Activated T-cell treated with anti-CD3 and anti-CD28 coated beads, Interleukin-2, amount 50 U/mL, for 1 hour (primary cell): ENCODE results near the gene ACIN1.

ENCODE experiments used
- DNase-seq: peaks from one replicate; pipeline ENCODE4 v3.0.0-alpha.2; 2020

Gene ACIN1

DNA sequence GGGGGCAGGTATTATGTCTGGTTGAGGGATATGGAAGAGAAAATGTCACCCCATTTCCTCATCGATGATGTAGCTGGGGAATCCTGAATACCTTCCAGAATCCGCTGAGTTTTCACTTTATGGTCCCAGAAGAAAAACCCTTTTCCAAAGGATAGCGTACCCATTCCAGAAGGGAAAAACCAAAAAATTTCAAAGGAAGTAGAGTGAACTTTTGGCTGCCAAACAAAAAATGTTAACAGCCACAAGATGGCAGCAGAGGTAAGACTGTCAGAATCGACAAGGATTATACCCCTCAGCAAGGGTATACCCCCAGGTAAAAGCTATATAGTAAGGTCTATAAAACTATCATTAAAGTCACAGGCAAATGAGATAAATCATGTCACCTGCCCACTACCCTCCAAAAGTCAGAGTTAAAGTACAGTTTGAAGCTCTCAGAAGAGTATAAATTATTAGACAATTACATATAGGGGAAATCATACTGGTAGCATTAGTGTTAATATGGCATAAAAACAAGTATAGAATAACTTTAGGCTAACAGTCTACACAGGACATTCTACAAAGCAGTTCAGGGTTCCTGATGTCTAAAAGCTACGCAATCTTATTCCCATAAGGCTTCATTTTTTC is 18.0 kb downstream of the ACIN1 start:
- no peak for DNase-seq

DNA sequence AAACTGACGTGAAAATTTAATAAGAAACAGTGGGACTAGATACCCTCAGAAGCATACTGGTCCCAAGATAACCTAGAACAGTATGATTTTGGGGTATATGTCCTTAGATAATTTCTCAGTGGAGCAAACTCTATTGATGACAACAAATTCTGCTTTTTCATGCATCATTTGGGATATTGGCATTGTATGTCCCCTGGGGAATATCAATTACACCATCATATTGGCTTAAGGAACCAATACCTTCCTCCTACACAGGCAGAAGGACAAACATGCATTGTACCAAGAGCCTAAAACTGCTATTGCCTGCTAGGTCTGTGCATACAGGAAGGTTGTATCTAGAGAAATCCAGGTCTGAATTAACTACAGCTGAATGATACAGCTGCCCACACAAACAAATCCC is 20.0 kb downstream of the ACIN1 start:
- no peak for DNase-seq

DNA sequence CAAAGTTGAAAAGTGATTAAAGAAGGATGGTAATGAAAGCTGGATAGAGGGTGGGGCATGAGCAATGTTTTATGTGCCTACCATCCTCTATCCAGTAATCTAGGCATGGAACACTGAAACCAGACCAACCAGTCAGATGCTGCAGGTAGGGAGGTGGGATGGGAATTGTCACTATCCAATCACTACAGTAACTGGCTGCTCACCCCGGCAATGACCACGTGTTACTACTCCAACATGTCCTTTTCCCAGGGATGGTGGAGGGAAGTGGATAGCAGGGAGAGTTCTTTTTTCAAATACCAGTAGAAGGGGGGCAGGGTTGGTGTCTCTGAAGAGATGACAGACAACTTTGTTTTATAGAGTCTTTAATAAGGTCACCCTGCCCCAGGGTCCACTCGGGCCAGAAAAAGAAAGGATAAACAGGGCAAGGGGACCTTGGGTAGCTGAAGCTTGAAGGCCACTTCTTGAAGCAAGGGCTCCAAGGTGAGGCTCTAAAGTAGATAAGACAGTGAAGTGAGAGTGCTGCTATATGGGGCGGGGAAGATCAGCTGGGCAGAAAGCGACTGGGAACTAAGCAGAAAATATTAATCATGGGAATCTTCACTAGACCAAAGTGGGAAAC is 22.9 kb downstream of the ACIN1 start:
- DNase-seq: no peak

DNA sequence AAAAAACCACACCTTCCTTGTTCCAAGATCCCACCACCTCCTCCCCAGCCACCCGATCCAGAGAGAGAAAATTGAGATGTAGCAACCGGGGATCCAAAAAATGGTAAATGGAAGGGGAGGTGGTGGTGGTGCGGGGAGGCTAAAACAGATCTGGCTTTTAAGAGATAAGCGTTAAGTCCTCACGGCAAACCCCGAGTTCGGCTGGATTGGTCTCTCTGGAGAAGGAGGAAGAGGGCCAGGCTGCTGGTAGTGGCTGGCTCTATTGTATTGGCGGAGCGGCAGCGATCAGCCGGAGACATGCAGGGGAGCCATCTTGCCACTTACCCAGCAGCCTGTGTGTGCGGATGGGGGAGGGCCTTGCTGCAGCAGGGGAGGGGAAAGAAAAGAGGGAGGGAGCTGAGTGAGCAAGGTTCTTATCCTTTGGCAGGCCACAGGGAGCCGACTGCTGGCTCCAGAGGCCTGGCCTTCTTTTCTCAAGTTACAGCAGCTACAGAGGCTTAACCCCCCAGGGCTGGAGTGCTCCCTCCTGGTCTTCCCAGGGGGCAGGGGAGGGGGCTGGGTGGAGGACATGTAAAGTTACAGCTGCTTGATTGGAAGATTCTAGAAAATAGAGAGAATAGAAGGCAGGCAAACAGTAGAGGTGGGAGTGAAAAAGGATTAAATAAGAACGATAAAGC is 23.6 kb downstream of the ACIN1 start:
- peak; percentile 76 for DNase-seq

DNA sequence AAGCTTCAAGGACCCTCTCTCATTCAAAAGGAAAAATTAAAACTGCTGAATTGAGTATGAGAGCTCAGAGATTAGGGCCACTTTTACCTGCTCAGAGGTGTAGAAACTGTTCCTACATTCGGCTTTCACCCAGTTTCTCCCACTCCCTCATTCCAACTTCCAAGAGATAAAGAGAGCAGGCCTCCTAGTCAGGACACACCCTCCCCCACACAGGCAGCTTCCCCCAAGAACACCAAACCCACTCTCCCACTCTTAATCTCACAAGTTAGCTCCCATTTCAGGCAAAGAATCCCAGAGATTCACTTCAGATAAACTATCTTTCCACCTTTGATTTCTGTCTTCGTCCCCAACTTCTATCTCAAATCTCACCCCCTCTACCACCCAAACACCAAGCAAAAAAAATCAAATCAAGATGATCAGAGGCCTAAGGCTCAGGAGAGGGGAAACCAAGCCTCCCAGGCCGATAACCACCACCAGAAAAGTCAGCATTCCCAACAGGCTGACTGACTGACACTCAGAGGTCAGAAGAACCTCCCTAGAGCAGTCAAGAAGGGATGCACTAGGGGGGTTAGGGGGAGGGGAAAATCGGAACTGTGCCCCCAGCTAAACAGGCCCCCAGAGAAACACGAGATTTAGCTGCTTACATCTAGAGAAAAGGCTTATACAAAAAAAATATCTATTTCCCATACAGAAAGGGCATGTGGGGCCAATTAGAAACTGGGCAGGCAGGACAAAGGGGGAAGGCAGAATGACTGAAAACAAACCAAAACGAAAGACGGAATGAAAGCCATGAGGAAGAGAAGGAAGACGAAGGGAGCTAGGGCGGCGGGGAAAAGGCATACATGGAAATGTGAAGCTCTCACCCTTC is 24.4 kb downstream of the ACIN1 start:
- no peak for DNase-seq

DNA sequence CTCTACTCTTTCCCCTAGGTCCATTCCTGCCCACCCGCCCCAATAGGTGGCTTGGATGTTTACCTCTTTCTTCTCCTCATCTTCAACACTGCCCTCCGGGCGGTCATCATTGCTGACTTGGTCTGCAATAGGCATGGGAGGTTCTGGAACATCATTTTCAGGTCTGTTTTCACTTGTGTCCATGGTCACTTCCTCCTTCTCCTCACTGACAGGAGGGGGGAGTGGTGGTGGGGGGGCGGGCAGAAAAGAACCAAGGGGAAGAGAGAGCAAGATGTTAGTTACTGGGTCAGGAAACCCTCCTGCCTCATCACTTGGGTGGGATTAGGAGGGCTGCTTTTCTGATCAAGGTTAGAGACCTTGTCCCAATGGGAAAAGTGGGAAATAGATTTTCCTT is 25.5 kb downstream of the ACIN1 start:
- DNase-seq: no peak

DNA sequence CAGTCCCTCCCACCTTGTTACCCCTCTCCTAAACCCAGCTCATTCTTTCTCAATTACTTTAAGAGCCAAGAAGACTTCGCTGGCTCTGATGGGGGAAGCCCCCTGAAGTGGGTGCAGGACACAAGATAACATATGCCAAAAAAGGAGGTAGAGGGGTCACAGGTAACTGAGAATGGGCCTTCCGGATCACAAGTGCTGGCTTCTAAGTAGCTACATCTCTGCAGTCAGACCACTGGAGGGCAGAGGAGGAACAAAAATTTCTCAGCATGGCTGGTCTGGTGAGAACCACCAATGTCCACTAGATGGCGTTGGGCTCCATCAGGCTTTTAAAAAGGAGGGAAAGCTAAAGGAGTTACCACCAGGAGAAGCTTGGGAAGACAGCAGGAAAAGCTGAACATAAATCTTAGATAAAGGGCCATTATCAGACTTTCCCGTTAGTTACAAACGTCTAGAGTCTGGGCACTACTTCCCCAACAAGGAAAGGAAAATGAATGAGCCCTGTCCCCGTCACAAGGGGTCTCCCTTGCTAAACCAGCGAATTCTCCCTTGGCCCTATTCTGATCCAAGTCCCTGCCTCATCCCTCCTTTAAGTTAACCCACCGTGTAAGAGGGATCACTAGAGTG is 26.0 kb downstream of the ACIN1 start:
- peak; percentile 66 for DNase-seq

DNA sequence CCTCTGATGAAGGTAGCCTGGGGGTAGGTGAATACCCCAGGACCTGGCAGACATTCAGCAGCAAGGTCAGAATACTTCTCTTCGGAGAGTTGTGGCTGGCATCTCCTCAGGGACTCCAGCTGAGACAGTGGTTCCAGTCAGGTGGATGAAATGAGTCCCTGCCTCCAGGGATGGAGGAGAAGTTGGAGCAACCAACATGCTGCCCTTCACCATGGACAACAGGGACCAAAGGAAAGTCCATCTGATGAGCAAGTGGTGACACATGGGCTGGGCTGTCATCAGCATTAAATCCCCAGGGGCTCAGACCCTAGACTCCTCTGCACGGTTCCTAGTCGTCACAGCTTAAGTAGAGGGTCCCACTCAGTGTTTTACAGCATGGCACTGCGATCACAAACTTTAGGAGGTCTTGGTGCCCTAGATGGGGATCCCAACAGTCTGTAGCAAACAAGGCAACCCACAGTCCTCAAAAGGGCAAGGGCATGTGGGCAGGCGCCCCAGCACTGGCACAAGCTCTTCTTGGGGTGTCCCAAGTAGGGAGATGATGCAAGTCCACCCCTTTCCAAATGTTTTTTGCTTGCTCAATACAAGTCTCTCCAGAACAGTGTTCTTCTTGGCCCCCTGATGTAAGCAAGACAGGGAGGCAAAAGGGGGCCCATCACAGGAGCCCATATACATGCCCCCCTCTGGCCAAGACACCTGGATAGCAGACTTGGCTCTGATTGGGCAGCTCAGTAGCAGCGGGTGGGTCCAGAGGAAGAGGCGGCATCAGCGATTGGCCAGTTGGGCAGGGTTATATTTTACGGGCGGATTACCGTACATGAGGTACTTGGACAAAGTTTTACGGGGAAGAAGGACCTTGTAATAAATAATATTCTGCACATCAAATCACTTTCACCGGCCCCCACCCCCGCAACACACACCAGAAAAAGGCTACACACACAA is 26.8 kb downstream of the ACIN1 start:
- DNase-seq: no peak

DNA sequence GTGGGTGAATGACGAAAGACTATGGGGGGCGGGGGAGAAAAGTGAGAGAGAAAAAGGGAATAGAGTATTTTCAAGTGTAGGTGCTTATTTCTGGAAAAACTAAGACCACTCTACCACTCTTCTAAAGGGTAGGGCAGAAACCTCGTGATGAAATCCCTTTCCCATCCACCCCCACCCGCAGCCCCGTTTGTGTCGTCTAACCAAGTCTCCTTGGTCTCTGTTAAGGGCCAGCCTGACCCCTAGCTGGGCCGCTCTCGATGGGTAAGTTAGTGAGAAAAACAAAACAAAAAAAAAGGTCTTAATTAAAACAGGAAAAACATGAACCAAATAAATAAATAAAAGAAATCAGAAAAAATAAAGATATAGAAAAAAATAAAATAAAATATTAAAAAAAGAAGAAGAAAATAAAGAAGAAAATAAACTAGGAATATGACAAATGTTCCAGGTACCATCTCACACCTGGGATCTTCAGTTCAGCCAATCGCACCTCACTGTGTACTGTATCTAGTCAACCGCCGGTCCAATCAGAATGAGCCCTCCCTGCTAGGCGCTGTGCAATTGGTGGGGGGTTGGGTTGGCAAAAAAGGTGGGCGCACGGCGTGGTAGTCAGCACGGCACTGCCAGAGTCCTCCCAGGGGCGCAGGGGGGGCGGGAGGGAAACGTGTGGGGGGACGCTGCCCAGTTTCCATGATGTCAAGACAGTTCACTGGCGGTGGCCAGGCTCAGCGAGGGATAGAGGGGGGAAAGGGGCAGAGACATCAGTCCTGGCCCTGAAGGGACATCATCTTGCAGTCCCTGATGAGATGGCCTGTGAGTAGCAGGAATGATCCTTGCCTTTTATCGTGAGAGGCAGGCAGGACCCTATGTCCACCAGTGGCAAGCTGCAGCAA is 27.8 kb downstream of the ACIN1 start:
- DNase-seq: no peak

DNA sequence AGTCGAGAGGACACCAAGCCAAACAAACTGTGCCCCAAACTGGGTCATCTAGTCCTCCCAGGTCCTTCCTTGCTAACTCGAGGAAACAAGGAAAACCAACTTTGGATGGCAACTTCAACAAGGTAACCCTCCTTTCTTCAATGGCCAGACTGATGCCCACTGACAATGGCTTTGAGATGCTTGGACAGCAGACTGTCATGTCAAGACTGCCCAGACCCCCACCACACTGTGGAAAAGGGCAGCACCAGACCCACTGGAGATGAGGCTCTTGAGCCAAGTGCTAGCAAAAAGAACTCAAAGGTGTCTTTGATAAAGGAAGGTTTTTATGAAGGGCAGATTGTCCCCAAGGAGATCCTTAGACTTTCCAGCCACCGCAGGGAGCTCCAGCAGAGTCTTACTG is 28.6 kb downstream of the ACIN1 start:
- no peak for DNase-seq

DNA sequence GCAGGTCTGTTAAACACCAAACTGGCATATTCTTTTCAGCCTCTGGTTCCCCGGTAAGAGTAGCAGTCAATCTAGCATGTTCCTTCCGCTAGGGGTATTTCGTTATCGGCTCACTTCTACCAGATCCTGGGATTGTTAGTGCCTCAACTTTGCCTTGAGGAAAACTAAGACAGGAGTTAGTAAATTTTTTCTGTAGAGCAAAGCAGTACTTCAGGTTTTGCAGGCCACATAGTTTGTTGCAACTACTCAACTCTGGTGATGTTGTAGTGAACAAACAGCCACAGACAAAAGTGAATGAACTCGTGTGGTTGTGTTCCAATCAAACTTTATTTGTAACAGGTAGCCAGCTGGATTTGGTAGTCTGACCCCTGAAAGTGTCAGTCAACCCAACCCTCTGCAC is 31.3 kb downstream of the ACIN1 start:
- DNase-seq: no peak

DNA sequence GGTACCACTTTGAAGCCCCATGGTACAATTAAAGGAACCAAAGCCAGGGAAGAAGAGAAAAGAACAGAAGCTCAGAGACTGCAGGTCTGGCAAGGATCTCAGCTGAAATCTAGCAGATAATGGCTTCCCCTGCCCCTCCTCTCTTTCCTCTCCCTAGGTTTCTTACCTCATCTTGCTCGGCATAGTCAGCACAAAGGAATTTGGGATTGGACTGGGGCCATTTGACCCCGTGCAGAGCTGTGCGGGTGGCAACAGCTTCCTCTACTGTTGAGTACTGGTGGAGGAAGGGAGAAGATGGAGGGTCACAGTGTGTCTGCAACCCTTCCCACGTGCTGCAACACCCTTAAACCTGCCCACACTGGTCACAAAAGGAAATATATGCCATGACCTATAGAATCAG is 32.9 kb downstream of the ACIN1 start:
- no peak for DNase-seq

DNA sequence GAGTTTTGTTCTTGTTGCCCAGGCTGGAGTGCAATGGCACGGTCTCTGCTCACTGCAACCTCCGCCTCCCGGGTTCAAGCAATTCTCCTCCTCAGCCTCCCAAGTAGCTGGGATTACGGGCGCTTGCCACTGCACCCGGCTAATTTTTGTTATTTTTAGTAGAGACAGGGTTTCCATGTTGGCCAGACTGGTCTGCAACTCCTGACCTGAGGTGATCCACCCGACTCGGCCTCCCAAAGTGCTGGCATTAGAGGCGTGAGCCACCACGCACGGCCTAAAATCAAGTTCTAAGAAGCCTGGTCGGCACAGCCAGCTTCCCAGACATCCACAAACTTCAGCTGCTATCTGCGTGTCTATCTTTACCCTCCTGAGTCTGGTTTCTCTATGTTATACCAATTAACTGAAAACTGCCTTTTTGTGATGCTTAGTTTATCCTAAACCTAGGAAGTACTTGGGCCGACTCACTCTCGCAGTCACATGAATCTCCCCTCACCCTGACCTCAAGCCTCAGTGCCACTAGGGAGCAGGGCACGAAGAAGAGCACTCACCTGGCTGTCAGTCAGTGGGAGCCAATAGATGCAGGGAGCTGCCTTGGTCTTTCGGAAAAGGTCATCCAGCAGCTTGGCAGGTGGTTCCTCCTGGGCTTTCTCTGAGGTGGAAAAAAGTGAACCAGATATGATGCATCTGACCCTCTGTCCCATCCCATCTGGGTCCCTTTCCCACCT is 34.2 kb downstream of the ACIN1 start:
- DNase-seq: no peak

DNA sequence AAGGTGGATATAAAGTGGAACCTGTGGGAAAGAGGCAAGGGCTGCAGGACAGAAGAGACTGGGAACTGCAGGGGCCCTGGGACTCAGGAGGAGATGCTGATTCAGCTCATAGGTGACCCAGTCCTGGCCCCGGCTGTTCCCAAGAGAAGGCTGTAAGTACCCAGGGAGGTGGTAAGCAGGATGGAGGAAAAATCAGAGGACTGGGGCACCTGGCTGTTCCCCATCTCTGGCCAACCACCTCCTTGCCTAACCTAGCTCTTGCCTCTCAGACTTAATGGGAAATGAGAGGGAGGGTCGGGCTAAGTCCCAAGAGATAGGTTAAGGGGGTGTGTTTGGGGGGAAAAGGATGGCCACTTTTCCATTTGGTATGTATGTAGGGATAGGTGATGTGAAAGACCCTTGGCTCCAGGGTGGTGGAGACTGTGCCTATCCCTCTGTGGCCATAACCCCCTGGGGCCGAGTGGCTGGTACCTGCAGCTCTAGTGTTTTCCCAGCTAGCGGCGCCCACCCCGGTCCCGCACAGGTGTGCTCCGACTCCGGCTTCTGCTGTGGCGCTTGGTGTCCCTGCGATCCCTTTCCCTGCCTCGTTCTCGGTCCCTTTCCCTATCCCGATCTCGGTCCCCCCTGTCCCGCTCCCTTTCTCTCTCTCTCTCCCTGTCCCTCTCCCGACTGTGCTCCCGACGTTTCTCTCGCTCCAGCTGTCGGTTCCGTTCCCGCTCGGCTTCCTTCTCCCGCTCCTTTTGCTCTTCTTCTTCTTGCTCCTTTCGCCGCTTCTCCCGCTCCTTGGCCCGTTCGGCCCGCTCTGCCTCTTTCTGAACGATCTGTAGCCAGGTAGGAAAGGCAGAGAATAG is 36.1 kb downstream of the ACIN1 start:
- no peak for DNase-seq

DNA sequence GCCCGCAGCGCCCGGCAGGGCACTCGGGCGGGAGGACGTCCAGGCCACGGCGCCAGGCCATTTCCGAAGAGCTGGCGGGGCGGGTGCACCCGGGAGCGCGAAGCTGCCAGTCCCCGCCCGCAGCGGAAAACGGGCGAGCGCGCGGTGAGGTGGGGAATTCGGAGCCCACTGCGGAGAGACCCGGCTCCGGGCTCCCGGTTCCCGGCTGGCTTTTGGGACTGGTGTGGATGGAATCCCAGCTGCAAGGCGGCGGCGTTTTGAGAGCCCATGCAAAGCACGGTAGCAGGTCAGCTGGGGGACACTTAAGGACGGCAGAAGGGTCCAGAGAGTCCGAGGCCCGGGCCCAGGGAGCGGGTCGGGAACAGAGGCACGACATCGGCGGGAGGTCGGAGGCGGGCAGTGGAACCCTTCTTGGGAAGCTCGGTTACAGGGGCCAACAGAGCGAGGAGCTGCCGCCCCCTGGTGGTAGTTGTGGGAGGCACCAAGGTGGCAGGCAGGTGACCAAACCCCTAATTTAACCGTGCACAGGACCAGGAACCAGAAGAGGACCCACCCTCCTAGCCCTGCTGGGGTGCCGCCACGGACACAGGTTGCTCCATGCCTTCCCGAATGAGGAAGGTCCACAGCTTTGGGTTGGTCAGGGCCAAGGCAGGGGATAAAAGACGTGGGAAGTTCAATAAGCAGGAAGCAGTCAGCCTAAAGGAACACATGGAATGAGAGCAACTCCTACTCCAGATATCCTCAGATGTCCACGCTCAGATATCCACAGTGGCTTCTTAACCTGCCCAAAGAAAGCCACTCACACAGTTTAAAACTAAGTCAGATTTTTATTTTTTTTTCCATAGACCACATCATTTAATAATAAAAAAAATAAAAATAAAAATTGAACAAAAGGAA is 36.9 kb downstream of the ACIN1 start:
- DNase-seq: peak; percentile 89

DNA sequence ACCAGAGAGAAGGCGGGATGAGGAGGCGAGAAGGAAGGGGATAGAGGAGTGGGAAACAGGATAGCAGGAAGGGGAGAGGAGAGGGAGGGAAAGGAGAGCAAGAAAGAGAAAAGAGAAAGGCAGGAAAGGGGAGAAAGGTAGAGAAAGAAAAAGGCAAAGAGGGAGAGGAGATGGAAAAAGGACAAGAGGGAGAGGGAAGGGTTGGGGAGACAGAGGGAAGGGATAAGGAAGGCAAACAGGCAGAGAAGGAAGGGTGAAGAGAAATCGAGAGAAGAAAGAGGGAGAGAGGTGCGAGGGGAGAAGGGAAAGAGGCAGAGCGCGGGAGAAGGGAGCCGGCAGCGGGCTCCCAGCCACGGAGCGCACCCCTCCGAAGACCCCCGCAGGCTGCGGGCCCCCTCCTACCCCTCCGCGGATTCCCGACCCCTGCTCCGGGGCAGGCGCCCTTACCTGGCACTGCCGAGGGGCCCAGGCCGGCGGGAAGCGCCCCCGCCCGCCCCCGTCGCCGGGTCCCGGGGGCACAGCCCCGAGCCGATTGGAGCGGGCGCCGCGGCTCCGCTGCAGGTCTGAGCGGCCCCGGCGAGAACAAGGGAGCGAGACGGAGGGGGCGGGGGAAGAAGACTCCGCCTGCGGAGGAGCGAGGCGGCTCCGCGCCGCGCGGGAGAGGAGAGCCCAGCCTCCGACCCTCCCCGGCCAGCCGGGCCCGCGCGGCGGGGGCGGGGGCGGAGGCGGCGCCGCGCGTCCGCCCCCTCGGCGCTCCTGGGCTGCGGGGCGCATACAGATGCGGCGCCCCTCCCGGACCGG is 37.8 kb downstream of the ACIN1 start, which contains the start of gene CDH24:
Gene CDH24, minus strand, starts transcription at position 565 of the 801 bp plus-strand sequence. CDS start 1,787 bp downstream, outside the sequence.
- DNase-seq: peak; percentile 74
